Dedifferentiated amniotic fluid mesenchymal stem cell (primary cell): ENCODE results near the gene NOTUM.

Experiments used
- DNase-seq: peaks from one replicate; pipeline ENCODE4 v3.0.0-alpha.2; 2016; ENCODE audit errors: extremely low spot score

Gene NOTUM

DNA sequence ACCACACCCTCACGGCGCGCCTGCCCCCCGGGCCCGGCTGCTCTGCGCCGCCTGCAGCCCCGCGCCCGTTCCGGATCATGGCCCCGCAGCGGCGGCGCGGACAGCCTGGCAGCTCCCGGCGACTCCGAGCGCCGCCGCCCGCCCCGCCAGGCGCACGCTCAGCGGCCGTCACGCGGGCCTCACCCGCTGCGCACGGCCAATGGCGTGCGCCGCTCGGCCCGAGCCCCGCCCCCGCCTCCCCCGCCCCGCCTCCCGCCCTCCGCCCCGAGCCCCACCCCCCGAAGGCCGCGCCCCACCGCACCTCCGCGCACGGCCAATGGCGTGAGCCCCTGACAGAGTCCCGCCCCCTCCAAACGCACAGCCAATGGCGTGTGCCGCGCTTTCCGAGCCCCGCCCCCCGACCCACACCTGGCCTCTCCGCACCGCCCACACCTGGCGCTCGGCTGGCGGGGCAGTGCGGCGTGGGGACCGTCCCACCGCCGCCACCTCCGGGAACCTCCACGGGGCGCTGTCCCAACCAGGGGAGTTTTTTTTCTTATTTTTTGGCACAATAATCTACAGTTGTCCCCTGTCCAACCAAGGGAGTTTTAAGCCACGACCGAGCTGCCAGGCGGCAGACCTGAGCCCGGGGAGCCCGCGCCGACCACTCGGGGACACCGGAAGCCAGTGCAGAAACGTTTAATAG, 49.6 kb downstream of the NOTUM start, which contains the start of gene PCYT2:
Gene PCYT2 (minus strand): TSS at position 123 of the 685 bp plus-strand sequence. CDS start 44 bp downstream, at position 79.
- DNase-seq, result peak; percentile 68

DNA sequence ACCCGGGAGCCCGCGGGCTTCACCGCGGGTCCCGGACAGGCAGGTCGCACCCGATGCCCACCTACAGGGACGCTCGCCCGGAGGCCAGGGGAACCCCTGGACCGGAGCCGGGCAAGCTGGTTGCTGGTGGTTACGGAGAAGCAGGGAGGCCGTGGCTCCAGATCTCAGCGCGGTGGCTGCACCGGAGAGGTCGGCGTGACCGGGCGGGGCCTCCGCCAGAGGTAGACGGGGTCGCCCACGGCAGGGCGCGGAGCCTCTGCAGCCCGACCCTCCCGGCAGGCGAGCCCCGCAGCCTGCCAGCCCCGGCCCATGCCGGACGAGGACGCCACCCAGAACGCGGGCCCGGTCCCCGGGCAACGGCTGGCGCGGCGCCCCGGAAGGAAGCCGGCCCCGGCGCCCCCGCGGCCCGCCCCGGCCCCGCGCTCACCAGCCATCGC, 50.1 kb downstream of the NOTUM start:
- no peak for DNase-seq

DNA sequence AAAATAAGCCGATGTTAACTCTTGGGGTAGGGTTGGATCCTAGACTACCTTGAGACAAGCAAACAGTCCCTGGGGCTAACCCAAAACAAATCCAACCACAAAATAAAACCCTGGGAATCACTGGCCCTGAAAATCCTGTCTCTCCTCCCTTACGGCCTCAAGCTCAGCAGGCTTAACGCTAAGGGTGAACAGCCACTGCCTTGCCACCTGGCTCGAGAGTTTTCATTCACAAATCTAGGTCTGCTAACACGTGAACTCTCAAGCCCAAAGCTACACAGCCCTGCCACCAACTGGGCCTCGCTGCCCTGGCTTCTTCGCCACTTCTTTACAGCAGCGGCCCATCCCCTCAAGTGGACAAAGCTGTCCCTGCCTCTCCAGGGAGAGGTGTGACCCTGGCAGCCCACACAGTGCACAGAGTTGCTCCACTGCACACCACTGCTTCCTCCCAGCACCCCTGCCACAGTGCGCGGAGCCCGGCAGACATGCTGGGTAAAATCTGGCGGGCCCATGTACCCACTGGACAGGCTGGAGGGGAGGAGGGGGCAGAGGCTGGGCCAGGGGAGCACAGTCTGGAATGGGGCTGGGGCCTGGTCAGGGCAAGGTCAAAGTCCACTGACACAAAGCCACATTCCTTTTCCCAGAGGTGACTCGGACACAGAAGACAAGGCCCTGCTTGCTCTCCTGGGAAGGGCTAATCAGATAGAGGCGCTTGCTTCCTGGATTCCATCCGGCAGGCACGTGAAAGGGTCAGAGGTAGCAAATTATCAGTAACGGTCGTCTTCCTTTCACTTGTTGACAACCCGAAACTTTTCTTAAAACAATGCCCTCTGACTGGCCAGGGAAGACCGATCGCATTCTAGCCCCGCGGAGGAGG, 50.8 kb downstream of the NOTUM start:
- no peak for DNase-seq

DNA sequence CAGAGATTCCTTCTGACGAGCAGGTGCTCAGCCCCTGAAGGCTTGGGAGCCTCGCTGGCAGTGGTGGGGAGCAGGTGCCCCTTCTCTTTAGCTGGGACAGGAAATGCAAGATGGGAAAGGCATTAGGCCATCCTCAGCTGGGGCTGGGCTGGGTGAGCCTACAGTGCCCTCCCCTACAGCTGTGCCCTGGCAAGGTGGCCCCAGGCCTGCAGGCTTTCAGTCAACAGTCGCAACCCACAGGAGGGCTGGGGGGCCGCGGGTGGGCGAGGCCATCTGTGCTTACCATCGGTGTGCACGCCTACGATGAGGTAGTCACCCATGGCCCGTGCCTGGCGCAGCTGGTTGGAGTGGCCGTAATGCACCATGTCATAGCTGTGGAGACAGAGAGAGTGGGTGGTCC, 51.8 kb downstream of the NOTUM start:
- no peak for DNase-seq

DNA sequence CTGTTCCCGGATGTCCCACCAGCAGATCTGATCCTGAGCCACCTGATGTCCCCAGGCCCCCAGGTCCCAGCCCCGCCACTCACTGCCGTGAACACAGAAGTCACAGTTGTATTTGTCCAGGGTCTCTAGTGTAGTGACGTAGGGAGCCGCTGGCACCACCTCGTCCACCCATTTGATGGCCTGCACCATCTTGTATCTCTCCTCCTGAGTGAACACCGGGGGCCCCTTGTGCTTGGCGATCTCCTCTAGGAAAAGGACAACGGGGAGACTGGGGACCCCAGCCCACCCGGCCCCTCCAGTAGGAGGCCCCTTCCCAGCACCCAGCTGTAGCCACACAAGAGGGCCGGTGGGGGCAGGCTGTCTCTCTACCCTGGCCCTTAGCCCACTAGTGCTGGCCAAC, 52.2 kb downstream of the NOTUM start:
- no peak for DNase-seq

DNA sequence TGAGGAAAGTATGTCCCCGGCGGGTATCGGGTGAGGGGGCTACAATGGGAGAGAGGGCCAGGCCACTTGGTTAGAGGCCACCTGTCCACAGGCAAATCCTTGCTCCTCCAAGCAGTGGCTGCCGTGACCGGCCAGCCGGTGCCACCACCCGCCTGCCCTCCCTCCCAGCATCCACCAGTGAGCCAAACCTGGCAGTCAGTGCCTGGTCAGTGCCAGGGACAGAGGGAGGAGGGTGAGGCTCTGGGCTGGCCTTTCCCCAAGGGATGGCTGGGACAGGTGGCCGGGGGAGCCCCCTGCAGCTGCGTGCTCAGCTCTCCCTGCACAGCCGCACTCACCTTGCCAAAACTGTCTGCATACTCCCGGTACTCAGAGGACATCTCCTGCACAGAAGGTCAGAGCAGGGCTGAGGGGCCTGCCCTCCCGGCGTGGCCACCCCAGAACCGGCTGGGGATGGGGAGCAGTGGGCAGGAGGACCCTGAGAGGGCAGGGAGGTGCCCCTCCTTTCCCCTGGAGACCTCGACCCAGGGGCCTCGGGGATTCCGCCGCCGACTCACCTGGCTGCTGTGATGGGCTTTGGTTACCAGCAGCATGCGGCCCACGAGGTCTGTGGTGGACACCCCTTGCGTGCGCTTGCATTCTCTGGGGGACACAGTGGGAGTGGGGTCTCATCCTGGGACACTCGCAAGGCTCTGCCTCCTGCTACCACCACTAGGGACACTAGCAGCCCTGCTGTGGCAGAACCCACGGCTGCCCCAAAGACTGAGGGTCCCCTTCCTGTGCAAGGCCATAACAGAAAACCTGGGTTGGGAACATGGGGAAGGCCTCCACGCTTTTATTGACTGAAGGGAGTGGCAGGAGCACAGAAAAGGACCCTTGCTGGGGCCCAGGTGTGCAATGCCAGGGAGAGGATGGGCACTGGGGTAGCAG, 53.5 kb downstream of the NOTUM start:
- DNase-seq, result no peak

DNA sequence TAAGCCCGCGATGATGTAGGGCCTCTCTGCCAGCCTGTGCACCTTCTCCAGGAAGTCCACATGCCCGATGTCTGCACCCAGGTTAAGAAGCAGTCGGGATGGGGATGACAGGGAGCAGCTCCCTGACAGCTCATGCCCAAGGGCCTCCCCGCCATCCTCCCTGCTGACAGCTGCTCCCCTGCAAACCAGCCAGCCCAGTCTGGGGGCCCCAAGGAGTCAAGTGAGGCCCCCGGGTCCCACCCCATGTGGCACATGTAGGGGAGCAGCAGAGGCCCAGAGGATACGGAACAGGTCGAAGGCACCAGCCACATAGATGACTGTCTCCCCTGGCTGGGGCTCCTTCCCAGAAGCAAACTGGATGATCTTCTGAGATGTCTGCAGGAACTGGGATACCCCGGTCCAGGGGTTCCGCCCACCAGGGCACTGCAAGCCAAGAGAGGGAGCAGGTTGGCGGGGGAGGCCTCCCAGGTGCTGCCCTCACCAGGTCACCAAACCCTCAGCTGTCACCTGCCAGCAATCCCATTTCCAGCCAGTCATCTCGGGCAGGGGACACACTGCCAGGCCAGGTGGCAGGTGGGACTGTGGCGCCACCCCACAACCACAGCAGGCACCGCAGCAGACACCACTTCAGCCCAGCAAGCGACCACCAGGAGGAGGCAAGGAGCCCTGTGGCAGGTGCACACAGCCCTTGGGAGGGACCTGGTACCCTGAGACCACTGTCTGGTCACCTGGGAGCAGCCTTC, 54.3 kb downstream of the NOTUM start:
- DNase-seq, result no peak

DNA sequence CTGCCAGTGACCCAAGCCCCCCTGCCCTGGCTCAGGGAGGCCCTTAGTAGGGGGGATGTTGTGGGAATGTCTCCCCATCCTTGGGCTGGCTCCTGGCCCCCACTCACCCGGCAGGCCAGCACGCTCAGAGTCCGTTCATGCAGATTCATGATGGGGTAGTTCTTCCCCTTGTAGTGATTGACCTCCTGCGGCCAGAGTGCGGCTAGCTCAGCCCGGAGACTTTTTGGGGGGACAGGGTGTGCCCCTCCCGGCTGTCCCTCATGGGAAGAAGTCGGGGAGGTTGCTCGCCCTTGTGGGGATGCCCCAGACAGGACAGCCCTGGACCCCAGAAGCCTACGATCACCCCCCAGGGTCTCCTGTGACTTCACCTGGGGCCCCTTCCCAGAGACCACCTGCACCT, 55.0 kb downstream of the NOTUM start:
- DNase-seq, result no peak

DNA sequence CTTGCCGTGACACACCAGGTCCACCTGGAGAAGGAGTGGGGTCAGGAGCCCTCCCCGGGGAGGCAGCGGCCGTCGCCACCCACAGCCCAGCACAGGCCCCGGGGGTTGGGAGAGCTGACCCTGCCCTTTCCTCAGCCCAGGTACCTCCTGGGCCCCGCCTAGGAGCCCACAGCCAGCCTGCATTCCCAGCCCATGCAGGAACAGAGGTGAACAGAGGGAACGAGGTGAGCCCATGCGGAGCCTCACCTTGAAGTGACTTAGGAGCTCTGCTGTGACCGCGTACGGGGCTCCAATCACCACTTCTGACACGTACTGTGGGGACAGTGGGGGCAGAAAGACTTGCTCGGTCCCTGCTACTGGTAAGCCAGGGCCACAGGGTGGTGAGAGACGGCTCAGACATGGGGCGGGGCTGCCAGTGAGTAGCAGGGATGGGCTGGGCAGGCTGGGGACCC, 55.5 kb downstream of the NOTUM start:
- no peak for DNase-seq

DNA sequence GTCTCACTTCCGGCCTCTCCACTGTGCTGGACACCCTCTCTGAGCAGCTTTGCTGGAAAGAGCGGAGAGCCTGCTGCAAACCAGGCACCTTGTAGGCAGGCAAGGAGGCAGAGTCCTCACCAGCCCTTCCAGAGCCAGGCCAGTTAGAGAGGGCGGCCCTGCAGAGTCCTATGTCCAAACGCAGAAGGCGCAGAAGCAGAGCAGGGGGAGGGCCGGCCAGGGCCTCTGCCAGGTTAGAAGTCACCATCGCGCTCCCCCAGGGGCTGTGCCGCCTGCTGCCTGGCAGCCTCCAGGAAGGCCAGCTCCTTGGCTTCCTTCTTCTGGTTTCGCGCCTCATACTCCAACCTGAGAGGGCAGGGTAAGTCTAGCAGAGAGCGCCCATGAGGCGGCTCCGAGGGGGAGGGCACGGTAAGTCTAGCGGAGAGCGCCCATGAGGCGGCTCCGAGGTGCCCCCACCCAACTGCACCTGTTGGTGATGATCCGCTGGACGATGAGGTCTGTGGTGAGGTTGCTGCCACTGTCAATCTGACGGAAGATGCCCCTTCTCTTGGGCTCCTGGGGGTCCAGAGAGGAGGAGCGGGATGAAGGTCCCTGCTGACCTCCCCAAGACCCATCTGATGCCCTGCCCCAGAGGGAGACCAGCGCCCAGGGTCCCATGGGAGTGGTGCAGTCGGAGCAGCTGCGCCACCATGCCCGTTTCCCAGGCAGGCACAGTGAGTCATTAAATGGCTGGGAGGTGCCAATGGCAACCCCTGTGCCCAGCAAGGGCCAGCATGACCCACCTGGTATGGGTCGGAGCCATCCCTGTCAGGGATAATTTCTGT, 56.2 kb downstream of the NOTUM start:
- DNase-seq, result no peak

DNA sequence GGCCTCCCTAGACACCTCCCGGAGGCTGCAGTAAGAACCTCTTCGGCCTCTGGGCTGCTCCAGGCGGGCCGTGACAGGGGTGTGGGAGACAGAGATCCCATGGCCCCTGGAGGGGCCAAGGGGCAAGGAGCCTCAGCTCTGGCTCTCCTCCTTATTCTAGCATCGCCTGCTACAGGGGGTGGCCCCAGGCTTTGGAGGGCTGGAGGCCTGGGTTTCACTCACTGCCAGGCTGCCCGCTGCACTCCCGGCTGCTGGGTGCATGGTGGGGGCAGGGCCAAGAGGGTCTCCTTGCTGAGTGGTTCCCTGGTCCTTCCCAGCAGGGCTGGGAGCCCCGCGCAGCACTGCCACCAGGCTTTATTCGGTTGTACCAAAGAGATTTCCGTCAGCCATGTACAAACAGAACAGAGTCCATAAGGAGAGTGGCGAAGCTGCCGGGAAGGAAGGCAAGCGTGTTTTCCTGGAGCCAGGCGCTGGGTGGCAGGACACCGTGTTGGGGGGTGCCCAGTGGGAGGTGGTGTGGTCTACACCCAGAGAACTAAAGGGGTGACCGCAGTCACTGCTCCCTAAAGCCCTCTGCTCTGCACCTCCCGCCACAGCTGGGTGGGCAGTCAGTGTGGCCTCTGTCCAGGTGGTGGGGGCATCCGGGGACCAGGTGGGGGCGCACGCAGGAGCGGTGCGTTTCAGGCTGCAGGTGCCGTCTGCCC, 56.9 kb downstream of the NOTUM start:
- DNase-seq, result no peak

DNA sequence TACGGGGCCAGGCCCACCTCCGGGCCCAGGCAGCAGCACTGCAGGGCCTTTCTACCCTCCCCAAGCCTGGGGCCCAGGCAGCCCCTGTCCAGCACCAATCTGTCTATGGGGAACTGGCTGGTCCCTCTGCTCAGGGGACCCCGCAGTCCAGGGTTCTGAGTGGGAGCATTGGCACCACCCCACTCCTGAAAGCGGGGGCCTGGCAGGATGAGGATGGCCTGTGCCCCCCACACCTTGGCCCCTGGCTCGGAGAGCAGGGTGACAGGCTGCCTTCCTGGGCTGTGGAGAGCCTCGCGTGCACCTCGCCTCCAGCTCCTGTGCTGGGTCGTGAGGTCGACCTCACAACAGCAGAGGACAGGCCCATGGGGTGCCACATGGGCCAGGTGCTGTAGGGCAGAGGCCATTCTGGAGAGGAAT, 57.6 kb downstream of the NOTUM start:
- no peak for DNase-seq

DNA sequence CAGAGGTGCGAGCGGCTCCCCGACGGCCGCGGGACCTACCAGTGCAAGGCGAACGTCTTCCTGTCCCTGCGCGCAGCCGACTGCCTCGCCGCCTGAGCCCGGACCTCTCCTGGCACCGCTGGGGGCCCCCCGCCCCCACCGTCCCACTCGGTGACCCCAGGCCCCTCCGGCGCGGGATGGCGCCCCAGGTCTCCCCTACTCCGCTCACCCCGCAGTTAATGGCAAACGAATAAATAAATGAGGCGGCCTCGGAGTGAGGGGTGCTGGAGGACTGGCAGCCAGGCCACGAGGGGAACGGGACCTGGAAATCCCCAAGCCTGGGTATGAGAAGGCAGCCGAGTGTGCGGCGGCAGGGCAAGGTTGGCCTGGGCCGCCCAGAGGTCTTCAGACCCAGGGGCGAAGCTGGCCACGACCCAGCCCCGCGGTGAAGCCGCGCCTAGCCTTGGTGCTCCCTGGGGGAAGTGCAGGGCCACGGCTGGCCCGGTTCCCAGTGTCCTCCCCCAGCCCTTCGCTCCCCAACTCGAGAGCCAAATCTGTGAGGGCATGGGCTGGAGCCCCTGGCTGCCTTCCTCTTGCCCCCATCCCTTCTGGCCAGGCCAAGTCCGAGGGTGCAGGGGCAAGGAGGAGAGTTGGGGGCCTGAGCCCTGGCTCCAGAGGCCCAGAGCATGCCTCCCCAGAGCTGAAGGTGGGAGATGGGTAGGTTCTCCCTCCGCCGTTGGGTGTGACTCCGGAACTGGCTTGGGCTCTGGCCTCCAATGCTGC, 58.2 kb downstream of the NOTUM start:
- no peak for DNase-seq
